ENCODE results near the gene DLGAP4.

The DLGAP4 gene

GRCh38 chr20:36490191-36490590, 184.1 kb downstream of the DLGAP4 start:
- H3K9ac ChIP-seq (ENCODE audit: low read depth, low read length), result no peak overlapping the region
- H3K27ac ChIP-seq (ENCODE audit: low read depth, low read length), result no peak overlapping the region
- no peak overlapping the region for H3K4me3 ChIP-seq (ENCODE audit: low read length)

GRCh38 chr20:36491901-36492617, 185.9 kb downstream of the DLGAP4 start:
- H3K4me3 ChIP-seq (ENCODE audit: low read length), result no peak overlapping the region
- 79% methylated on average over 7 of the region's 8 CpGs for WGBS

More at GRCh38 chr20:36490191-36490590, 184.1 kb downstream of the DLGAP4 start:
- Histone ChIP-seq H3K27me3 (ENCODE audit: insufficient read depth, low read length) (no peaks in the 10 kb centered on the region), H3K4me1 (ENCODE audit: insufficient read depth, low read length) (0 out of 2 replicates have a peak, but pooled peaks cover 6% of the 10 kb centered on the region), H3K9me3 (ENCODE audit: insufficient read depth, low read depth, low read length) (no peaks in the 10 kb centered on the region), H3K36me3 (ENCODE audit: insufficient read depth, low read length) (0 out of 2 replicates have a peak, but pooled peaks cover 2% of the 10 kb centered on the region)
- 84% methylated on average over 1 of the region's 1 CpG for WGBS

GRCh38 chr20:36493051-36493800, 187.1 kb downstream of the DLGAP4 start:
- Histone ChIP-seq H3K4me1 (ENCODE audit: insufficient read depth, low read length) (0 out of 2 replicates have a peak, but pooled peaks cover 6% of the 10 kb centered on the region), H3K9ac (ENCODE audit: low read depth, low read length) (no peak overlapping the region), H3K27ac (ENCODE audit: low read depth, low read length) (no peak overlapping the region), H3K27me3 (ENCODE audit: insufficient read depth, low read length) (no peaks in the 10 kb centered on the region), H3K36me3 (ENCODE audit: insufficient read depth, low read length) (peaks cover 29% of the 10 kb centered on the region), H3K9me3 (ENCODE audit: insufficient read depth, low read depth, low read length) (no peaks in the 10 kb centered on the region), H3K4me3 (ENCODE audit: low read length) (no peak overlapping the region)
- WGBS, result 92% methylated on average over 10 of the region's 10 CpGs

More at GRCh38 chr20:36491901-36492617, 185.9 kb downstream of the DLGAP4 start:
- Histone ChIP-seq H3K4me1 (ENCODE audit: insufficient read depth, low read length) (0 out of 2 replicates have a peak, but pooled peaks cover 6% of the 10 kb centered on the region), H3K27ac (ENCODE audit: low read depth, low read length) (no peak overlapping the region), H3K27me3 (ENCODE audit: insufficient read depth, low read length) (no peaks in the 10 kb centered on the region), H3K9me3 (ENCODE audit: insufficient read depth, low read depth, low read length) (no peaks in the 10 kb centered on the region), H3K9ac (ENCODE audit: low read depth, low read length) (no peak overlapping the region; the same call in 1 of the 2 replicates), H3K36me3 (ENCODE audit: insufficient read depth, low read length) (peaks cover 17% of the 10 kb centered on the region)

- H3K4me1 ChIP-seq (ENCODE audit: insufficient read depth, low read length), result 0 out of 2 replicates have a peak, but pooled peaks cover 6% of the 10 kb centered on the region
- H3K27me3 ChIP-seq (ENCODE audit: insufficient read depth, low read length), result no peaks in the 10 kb centered on the region
- 95% methylated on average over 7 of the region's 7 CpGs for WGBS
- H3K4me3 ChIP-seq (ENCODE audit: low read length), result no peak overlapping the region
- H3K27ac ChIP-seq (ENCODE audit: low read depth, low read length), result no peak overlapping the region
- H3K9ac ChIP-seq (ENCODE audit: low read depth, low read length), result no peak overlapping the region
- H3K36me3 ChIP-seq (ENCODE audit: insufficient read depth, low read length), result peaks cover 34% of the 10 kb centered on the region
- H3K9me3 ChIP-seq (ENCODE audit: insufficient read depth, low read depth, low read length), result no peaks in the 10 kb centered on the region
Measured at GRCh38 chr20:36493801-36494114, 187.6 kb downstream of the DLGAP4 start.

GRCh38 chr20:36496707-36497669, 190.8 kb downstream of the DLGAP4 start:
- H3K27ac ChIP-seq (ENCODE audit: low read depth, low read length), result no peak overlapping the region
- H3K9ac ChIP-seq (ENCODE audit: low read depth, low read length), result no peak overlapping the region
- 96% methylated on average over 33 of the region's 33 CpGs for WGBS

GRCh38 chr20:36497856-36498255, 191.7 kb downstream of the DLGAP4 start:
- WGBS, result 88% methylated on average over 4 of the region's 4 CpGs
- Histone ChIP-seq H3K36me3 (ENCODE audit: insufficient read depth, low read length) (peaks cover 69% of the 10 kb centered on the region), H3K27me3 (ENCODE audit: insufficient read depth, low read length) (no peaks in the 10 kb centered on the region), H3K4me3 (ENCODE audit: low read length) (no peak overlapping the region), H3K4me1 (ENCODE audit: insufficient read depth, low read length) (no peaks in the 10 kb centered on the region), H3K9me3 (ENCODE audit: insufficient read depth, low read depth, low read length) (no peaks in the 10 kb centered on the region), H3K27ac (ENCODE audit: low read depth, low read length) (no peak overlapping the region), H3K9ac (ENCODE audit: low read depth, low read length) (no peak overlapping the region)

More at GRCh38 chr20:36496707-36497669, 190.8 kb downstream of the DLGAP4 start:
- no peaks in the 10 kb centered on the region for H3K9me3 ChIP-seq (ENCODE audit: insufficient read depth, low read depth, low read length)
- peaks cover 63% of the 10 kb centered on the region for H3K36me3 ChIP-seq (ENCODE audit: insufficient read depth, low read length)
- H3K27me3 ChIP-seq (ENCODE audit: insufficient read depth, low read length), result no peaks in the 10 kb centered on the region
- 0 out of 2 replicates have a peak, but pooled peaks cover 2% of the 10 kb centered on the region for H3K4me1 ChIP-seq (ENCODE audit: insufficient read depth, low read length)
- H3K4me3 ChIP-seq (ENCODE audit: low read length), result no peak overlapping the region

- no peak overlapping the region for H3K9ac ChIP-seq (ENCODE audit: low read depth, low read length)
- no peak overlapping the region for H3K4me3 ChIP-seq (ENCODE audit: low read length)
- H3K9me3 ChIP-seq (ENCODE audit: insufficient read depth, low read depth, low read length), result no peaks in the 10 kb centered on the region
- H3K27me3 ChIP-seq (ENCODE audit: insufficient read depth, low read length), result no peaks in the 10 kb centered on the region
- no peaks in the 10 kb centered on the region for H3K4me1 ChIP-seq (ENCODE audit: insufficient read depth, low read length)
- H3K36me3 ChIP-seq (ENCODE audit: insufficient read depth, low read length), result peaks cover 74% of the 10 kb centered on the region
- WGBS, result 94% methylated on average over 14 of the region's 14 CpGs
- H3K27ac ChIP-seq (ENCODE audit: low read depth, low read length), result no peak overlapping the region
Measured at GRCh38 chr20:36498386-36499179, 192.4 kb downstream of the DLGAP4 start.

GRCh38 chr20:36499211-36499610, 193.1 kb downstream of the DLGAP4 start:
- peaks cover 80% of the 10 kb centered on the region for H3K36me3 ChIP-seq (ENCODE audit: insufficient read depth, low read length)
- WGBS, result 92% methylated on average over 26 of the region's 26 CpGs
- H3K9ac ChIP-seq (ENCODE audit: low read depth, low read length), result no peak overlapping the region
- H3K9me3 ChIP-seq (ENCODE audit: insufficient read depth, low read depth, low read length), result no peaks in the 10 kb centered on the region
- H3K4me1 ChIP-seq (ENCODE audit: insufficient read depth, low read length), result no peaks in the 10 kb centered on the region
- H3K27me3 ChIP-seq (ENCODE audit: insufficient read depth, low read length), result no peaks in the 10 kb centered on the region
- no peak overlapping the region for H3K27ac ChIP-seq (ENCODE audit: low read depth, low read length)
- H3K4me3 ChIP-seq (ENCODE audit: low read length), result no peak overlapping the region

- H3K4me1 ChIP-seq (ENCODE audit: insufficient read depth, low read length), result no peaks in the 10 kb centered on the region
- no peak overlapping the region for H3K9ac ChIP-seq (ENCODE audit: low read depth, low read length)
- H3K27ac ChIP-seq (ENCODE audit: low read depth, low read length), result no peak overlapping the region
- WGBS, result 93% methylated on average over 31 of the region's 31 CpGs
- no peak overlapping the region for H3K4me3 ChIP-seq (ENCODE audit: low read length)
- no peaks in the 10 kb centered on the region for H3K27me3 ChIP-seq (ENCODE audit: insufficient read depth, low read length)
- no peaks in the 10 kb centered on the region for H3K9me3 ChIP-seq (ENCODE audit: insufficient read depth, low read depth, low read length)
- peaks cover 87% of the 10 kb centered on the region for H3K36me3 ChIP-seq (ENCODE audit: insufficient read depth, low read length)
Measured at GRCh38 chr20:36499723-36500501, 193.8 kb downstream of the DLGAP4 start.
